C4-2B (cell line): ENCODE measurements around the gene HCN2.

Experiments
- H3K27ac ChIP-seq: fragments of 450-650 bp; 2 replicates; pipeline ENCODE4 v1.5.1; 2017
- ZFX ChIP-seq: fragments of 450-650 bp; IDR thresholded peaks from 2 replicates; pipeline ENCODE4 v1.6.1; 2017
- TF ChIP-seq, protein P1 (sequence below): fragments of 450-650 bp; conservative IDR thresholded peaks from 2 replicates; pipeline ENCODE4 v1.5.1; 2017; ENCODE audit warnings: mild to moderate bottlenecking

HCN2 gene

DNA sequence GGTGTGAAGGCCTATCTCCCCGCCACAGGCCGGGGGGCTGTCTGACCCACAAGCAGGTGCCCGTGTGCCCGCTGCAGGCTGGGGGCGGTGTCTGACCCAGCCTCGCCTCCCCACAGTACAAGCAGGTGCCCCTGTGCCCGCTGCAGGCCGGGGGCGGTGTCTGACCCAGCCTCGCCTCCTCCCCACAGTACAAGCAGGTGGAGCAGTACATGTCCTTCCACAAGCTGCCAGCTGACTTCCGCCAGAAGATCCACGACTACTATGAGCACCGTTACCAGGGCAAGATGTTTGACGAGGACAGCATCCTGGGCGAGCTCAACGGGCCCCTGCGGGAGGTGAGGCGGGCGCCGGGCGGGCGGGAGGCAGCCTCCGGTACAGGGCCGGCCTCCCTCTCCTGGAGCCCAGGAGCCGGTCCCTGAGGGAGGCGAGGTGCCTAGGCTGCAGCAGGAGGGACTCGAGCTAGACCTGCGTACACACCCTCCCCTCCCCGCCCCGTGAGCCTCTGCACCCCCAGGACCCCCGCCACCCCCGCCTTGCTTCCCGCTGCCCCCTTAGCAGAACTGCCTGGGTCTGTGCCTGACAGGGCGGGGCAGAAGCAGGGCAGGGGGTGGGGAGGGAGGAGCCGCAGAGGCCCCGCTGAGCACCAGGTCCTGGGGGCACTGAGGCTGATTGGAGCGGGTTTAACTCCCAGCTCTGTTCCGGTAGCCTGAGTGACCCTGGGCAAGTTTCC lies 20.6 kb downstream of the HCN2 start:
- TF ChIP-seq ZFX = no peak
- TF ChIP-seq, protein P1, sequence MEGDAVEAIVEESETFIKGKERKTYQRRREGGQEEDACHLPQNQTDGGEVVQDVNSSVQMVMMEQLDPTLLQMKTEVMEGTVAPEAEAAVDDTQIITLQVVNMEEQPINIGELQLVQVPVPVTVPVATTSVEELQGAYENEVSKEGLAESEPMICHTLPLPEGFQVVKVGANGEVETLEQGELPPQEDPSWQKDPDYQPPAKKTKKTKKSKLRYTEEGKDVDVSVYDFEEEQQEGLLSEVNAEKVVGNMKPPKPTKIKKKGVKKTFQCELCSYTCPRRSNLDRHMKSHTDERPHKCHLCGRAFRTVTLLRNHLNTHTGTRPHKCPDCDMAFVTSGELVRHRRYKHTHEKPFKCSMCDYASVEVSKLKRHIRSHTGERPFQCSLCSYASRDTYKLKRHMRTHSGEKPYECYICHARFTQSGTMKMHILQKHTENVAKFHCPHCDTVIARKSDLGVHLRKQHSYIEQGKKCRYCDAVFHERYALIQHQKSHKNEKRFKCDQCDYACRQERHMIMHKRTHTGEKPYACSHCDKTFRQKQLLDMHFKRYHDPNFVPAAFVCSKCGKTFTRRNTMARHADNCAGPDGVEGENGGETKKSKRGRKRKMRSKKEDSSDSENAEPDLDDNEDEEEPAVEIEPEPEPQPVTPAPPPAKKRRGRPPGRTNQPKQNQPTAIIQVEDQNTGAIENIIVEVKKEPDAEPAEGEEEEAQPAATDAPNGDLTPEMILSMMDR = no peak
- no peak overlapping the region for H3K27ac ChIP-seq

DNA sequence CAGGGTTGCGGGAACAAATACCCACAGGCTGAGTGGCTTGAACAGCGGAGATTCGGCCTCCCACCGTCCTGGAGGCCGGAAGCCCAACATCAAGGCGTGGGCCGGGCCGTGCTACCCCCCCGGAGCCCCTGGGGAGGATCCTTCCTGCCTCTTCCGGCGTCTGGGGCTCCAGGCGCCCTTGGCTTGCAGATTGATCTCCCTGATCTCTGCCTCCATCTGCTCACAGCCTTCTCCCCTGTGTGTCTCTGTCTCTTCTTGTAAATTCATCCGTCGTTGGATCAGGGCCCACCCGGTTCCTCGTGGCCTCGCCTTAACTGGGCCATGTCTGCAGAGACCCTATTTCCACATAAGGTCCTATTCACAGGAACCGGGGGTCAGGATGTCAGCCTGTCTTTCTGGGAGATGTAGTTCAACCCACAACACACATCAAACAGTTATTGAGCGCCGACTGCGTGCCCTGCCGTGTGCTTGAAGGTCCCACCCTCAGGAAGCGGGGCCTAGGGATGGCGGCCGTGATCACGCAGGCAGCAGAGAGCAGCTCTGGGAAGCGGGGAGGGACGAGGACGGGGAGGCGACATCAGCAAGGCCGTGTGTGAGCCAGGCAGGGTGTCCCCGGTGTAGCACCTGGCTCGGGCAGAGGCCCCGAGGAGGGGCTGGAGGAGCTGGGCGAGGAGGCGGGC lies 21.3 kb downstream of the HCN2 start:
- no peak overlapping the region for H3K27ac ChIP-seq
- TF ChIP-seq, protein P1 = no peak
- no peak for TF ChIP-seq ZFX

DNA sequence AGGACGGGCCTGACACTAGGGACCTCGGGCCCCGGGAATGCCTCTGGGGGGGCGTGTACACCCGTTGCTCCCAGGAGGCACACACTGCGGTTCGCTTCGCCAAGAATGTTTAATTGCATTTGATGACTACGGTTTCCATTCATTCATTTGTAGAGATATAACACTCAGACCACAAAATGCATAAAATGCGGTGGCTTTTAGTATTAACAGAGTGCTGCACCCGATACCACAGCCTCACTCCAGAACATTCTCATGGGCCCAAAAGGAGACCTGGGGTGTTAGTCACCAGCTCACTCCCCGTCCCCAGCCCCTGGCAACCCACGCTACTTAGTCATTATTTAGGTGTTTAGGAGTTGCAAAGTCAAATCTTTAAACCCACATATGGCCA lies 21.8 kb downstream of the HCN2 start:
- TF ChIP-seq ZFX = no peak
- TF ChIP-seq, protein P1 = no peak

DNA sequence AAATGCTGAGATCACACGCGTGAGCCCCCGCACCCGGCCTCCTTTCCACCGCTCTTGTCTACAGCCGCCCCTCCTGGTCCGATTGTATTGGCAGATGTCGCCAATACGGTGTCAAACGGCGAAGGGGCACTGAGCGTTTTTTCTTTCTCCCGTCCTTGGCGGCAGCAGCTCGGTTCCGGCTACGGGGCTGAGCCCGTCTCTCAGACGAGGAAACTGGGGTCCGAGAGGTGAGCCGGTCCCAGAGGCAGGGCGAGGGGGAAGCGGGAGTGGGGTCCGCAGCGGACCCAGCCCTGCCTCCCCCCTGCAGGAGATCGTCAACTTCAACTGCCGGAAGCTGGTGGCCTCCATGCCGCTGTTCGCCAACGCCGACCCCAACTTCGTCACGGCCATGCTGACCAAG lies 23.3 kb downstream of the HCN2 start:
- no peak overlapping the region for H3K27ac ChIP-seq
- TF ChIP-seq ZFX = no peak
- TF ChIP-seq, protein P1 = no peak

More for the DNA sequence above, 21.8 kb downstream of the HCN2 start:
- H3K27ac ChIP-seq = no peak overlapping the region

DNA sequence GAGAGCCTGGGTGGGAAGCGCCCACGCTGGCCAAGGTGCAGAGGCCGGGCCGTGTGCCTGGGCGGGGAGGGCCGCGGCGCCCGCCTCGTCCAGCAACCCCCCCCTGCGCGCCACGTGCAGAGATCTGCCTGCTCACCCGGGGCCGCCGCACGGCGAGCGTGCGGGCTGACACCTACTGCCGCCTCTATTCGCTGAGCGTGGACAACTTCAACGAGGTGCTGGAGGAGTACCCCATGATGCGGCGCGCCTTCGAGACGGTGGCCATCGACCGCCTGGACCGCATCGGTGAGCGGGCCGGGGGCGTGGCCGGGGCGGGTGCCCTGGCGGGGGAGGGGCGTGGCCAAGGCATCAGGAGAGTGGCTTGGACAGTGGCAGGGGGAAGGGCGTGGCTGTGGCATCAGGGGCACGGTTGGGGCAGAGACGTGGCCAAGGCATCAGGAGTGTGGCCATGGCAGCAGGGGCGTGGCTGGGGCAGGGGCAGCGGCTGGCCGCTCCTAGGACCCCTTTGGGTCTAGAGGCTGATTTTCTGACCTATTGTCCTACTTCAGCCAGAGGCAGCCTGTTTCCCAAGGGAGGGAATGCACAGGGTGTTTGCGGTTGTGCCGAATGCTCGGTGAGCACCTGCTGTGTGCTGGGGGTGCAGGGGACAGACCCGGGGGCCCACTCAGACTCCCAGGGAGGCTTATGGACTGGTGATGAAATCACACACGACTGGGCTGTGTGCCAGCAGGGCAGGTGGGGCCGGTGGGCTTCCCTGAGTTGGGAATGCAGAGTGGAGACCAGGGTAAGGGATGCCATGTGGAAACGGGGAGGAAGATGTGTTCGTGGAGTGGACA lies 24.3 kb downstream of the HCN2 start:
- no peak overlapping the region for H3K27ac ChIP-seq
- no peak for TF ChIP-seq ZFX
- TF ChIP-seq, protein P1 = no peak

DNA sequence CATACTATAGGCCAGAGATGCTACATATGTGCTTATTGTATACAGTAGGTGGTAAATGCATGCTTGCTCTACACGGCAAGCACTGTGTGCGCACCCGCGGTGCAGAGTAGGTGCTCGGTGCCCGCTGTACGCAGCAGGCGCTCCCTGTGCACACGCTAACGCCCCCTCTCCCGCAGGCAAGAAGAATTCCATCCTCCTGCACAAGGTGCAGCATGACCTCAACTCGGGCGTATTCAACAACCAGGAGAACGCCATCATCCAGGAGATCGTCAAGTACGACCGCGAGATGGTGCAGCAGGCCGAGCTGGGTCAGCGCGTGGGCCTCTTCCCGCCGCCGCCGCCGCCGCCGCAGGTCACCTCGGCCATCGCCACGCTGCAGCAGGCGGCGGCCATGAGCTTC lies 25.9 kb downstream of the HCN2 start:
- H3K27ac ChIP-seq = no peak overlapping the region
- TF ChIP-seq, protein P1 = no peak
- TF ChIP-seq ZFX = no peak
